ENCODE measurements around the gene SAMMSON. TPM values are rescaled to one million over a fixed set of nuclear protein-coding genes. Genes with fewer than 3 reads are reported as not detected.

The SAMMSON gene
- total and polyA plus RNA-seq, 4 donors: not detected

GRCh38 chr3:70076396-70076795 is 76.9 kb downstream of the SAMMSON start:
- Histone ChIP-seq H3K27ac (ENCODE audit: low read depth in 1 of 2, low read length in 2 of 2) (no peak overlapping the region), H3K9me3 (ENCODE audit: control insufficient read depth in 4 of 4, low read length in 3 of 4) (peaks cover 0 to 3% (median 0%) of the 10 kb centered on the region in 4 donors)
- WGBS: 59% methylated on average over 3 of the region's 3 CpGs

GRCh38 chr3:70078778-70079177 is 79.2 kb downstream of the SAMMSON start:
- H3K27ac ChIP-seq (ENCODE audit: low read depth in 1 of 2, low read length in 2 of 2): no peak overlapping the region
- H3K4me1 ChIP-seq (ENCODE audit: control insufficient read depth in 4 of 4, insufficient read depth in 4 of 4, low read length in 3 of 4): no peaks in the 10 kb centered on the region
- no peaks in the 10 kb centered on the region for H3K36me3 ChIP-seq (ENCODE audit: control insufficient read depth in 4 of 4, insufficient read depth in 3 of 4, low read depth in 1 of 4, low read length in 3 of 4)
- DNase-seq (ENCODE audit: low spot score): no peak
- no peak overlapping the region for H3K4me3 ChIP-seq (ENCODE audit: low read depth in 1 of 3, low read length in 3 of 3)
- 72% methylated on average over 3 of the region's 3 CpGs for WGBS
- no peak overlapping the region for H3K9ac ChIP-seq (ENCODE audit: low read depth in 1 of 2, low read length in 2 of 2)
- peaks cover 0 to 3% (median 0%) of the 10 kb centered on the region in 4 donors for H3K9me3 ChIP-seq (ENCODE audit: control insufficient read depth in 4 of 4, low read length in 3 of 4)
- peaks cover 0 to 4% (median 0%) of the 10 kb centered on the region in 4 donors for H3K27me3 ChIP-seq (ENCODE audit: control insufficient read depth in 4 of 4, insufficient read depth in 4 of 4, low read length in 3 of 4)
- TF ChIP-seq TAF1 (conservative IDR thresholded peaks at IDR 0.05) (no peak), SP1 (IDR thresholded peaks at IDR 0.05) (no peak), ZBTB33 (IDR thresholded peaks at IDR 0.05) (no peak), FOXA2 (IDR thresholded peaks at IDR 0.05) (no peak), MAX (IDR thresholded peaks at IDR 0.05) (no peak), CTCF (IDR thresholded peaks at IDR 0.05; ENCODE audit: low read depth, low read length, missing input control) (no peak), JUND (IDR thresholded peaks at IDR 0.05) (no peak), GABPA (IDR thresholded peaks at IDR 0.05 in 1 of 2, conservative IDR thresholded peaks at IDR 0.05 in 1 of 2) (no peak), RAD21 (IDR thresholded peaks at IDR 0.05) (no peak), NR2F2 (IDR thresholded peaks at IDR 0.05) (no peak), ATF3 (IDR thresholded peaks at IDR 0.05) (no peak), HNF4G (IDR thresholded peaks at IDR 0.05) (no peak)

More at GRCh38 chr3:70076396-70076795, 76.9 kb downstream of the SAMMSON start:
- Histone ChIP-seq H3K9ac (ENCODE audit: low read depth in 1 of 2, low read length in 2 of 2) (no peak overlapping the region), H3K4me3 (ENCODE audit: low read depth in 1 of 3, low read length in 3 of 3) (no peak overlapping the region), H3K36me3 (ENCODE audit: control insufficient read depth in 4 of 4, insufficient read depth in 3 of 4, low read depth in 1 of 4, low read length in 3 of 4) (no peaks in the 10 kb centered on the region), H3K4me1 (ENCODE audit: control insufficient read depth in 4 of 4, insufficient read depth in 4 of 4, low read length in 3 of 4) (peaks cover 0 to 12% (median 6%) of the 10 kb centered on the region in 4 donors), H3K27me3 (ENCODE audit: control insufficient read depth in 4 of 4, insufficient read depth in 4 of 4, low read length in 3 of 4) (peaks cover 0 to 4% (median 0%) of the 10 kb centered on the region in 4 donors)
- no peak for DNase-seq (ENCODE audit: low spot score)
- TF ChIP-seq RAD21 (IDR thresholded peaks at IDR 0.05): no peak
- no peak for TF ChIP-seq NR2F2 (IDR thresholded peaks at IDR 0.05)
- no peak for TF ChIP-seq FOXA1 (IDR thresholded peaks at IDR 0.05)
- TF ChIP-seq YY1 (IDR thresholded peaks at IDR 0.05): no peak
- no peak for TF ChIP-seq HNF4G (IDR thresholded peaks at IDR 0.05)
- no peak for TF ChIP-seq RXRA (IDR thresholded peaks at IDR 0.05)

DNA sequence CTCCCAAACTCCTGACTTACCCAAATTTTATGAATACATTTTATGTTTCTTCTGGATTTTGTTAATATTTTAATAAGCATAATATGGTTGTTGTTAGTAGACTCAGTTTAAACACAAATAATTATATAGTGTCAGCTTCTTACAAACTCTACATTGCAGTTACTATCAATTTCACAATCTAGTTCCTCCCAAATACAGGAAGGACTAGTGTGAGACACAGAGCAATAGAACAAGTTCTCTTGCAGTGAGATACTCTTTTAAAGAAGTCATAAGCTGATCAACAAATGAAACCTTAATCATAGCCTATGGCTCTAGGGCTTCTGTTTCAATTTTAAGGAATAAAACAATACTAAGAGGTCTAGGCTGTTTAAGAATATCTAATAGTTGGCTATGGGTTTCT is 86.1 kb downstream of the SAMMSON start:
- no peak overlapping the region for H3K27ac ChIP-seq (ENCODE audit: low read depth in 1 of 2, low read length in 2 of 2)
- no peaks in the 10 kb centered on the region for H3K9me3 ChIP-seq (ENCODE audit: control insufficient read depth in 4 of 4, low read length in 3 of 4)
- no peak for DNase-seq (ENCODE audit: low spot score)
- H3K27me3 ChIP-seq (ENCODE audit: control insufficient read depth in 4 of 4, insufficient read depth in 4 of 4, low read length in 3 of 4): no peaks in the 10 kb centered on the region
- no peaks in the 10 kb centered on the region for H3K36me3 ChIP-seq (ENCODE audit: control insufficient read depth in 4 of 4, insufficient read depth in 3 of 4, low read depth in 1 of 4, low read length in 3 of 4)
- no peak overlapping the region for H3K4me3 ChIP-seq (ENCODE audit: low read depth in 1 of 3, low read length in 3 of 3)
- no peaks in the 10 kb centered on the region for H3K4me1 ChIP-seq (ENCODE audit: control insufficient read depth in 4 of 4, insufficient read depth in 4 of 4, low read length in 3 of 4)
- no peak overlapping the region for H3K9ac ChIP-seq (ENCODE audit: low read depth in 1 of 2, low read length in 2 of 2)
- TF ChIP-seq MAX (IDR thresholded peaks at IDR 0.05): no peak
- no peak for TF ChIP-seq JUND (IDR thresholded peaks at IDR 0.05)

Data from liver (tissue), 9 donors.